SK-N-SH treated with all-trans-retinoic acid at 6 μM for 48 hours (cell line): ENCODE results near the gene SMKR1.
A peak's percentile ranks its signal among the peaks of the same experiment; 100 is the strongest.

Source experiments
- ATAC-seq: fragments of 200-7000 bp; cut with Tn5 transposase; 3 replicates; pipeline ENCODE4 v1.9.1; 2020; ENCODE audit warnings: mild to moderate bottlenecking, moderate library complexity
- ARNTL ChIP-seq: fragments of 450-650 bp; formaldehyde crosslinking; IDR thresholded peaks from 2 replicates; pipeline ENCODE4 v1.5.0; 2020; ENCODE audit warnings: low read depth, mild to moderate bottlenecking, moderate library complexity, borderline replicate concordance
- BACH2 ChIP-seq: fragments of 250-450 bp; sonication (Bioruptor Pico); IDR thresholded peaks from 2 replicates; pipeline ENCODE4 v1.9.0; 2021; ENCODE audit warnings: mild to moderate bottlenecking, borderline replicate concordance
- CSDC2 ChIP-seq: fragments of 250-450 bp; sonication (Bioruptor Pico); IDR thresholded peaks from 2 replicates; pipeline ENCODE4 v1.5.0; 2020; ENCODE audit warnings: mild to moderate bottlenecking, moderate library complexity
- ESRRG ChIP-seq: fragments of 250-450 bp; sonication (Bioruptor Pico); IDR thresholded peaks from 2 replicates; pipeline ENCODE4 v1.6.1; 2021; ENCODE audit warnings: mild to moderate bottlenecking
- GLIS3 ChIP-seq: fragments of 250-450 bp; sonication (Bioruptor Pico); IDR thresholded peaks from 2 replicates; pipeline ENCODE4 v1.5.0; 2020; ENCODE audit warnings: mild to moderate bottlenecking, moderate library complexity
- OSR1 ChIP-seq: fragments of 250-450 bp; sonication (Bioruptor Pico); IDR thresholded peaks from 2 replicates; pipeline ENCODE4 v1.8.0; 2022; ENCODE audit warnings: moderate library complexity, mild to moderate bottlenecking, inconsistent platforms
- PPARA ChIP-seq: fragments of 250-450 bp; sonication (Bioruptor Pico); IDR thresholded peaks from 2 replicates; pipeline ENCODE4 v1.5.0; 2020; ENCODE audit warnings: mild to moderate bottlenecking, borderline replicate concordance
- RARB ChIP-seq: fragments of 250-450 bp; sonication (Bioruptor Pico); IDR thresholded peaks from 2 replicates; pipeline ENCODE4 v1.8.0; 2021; ENCODE audit warnings: mild to moderate bottlenecking, moderate library complexity
- SNAI2 ChIP-seq: fragments of 250-450 bp; sonication (Bioruptor Pico); IDR thresholded peaks from 2 replicates; pipeline ENCODE4 v1.5.0; 2020; ENCODE audit warnings: mild to moderate bottlenecking, moderate library complexity
- TCF4 ChIP-seq: fragments of 250-450 bp; sonication (Bioruptor Pico); IDR thresholded peaks from 2 replicates; pipeline ENCODE4 v1.8.0; 2021; ENCODE audit warnings: mild to moderate bottlenecking, moderate library complexity, borderline replicate concordance
- TOX ChIP-seq: fragments of 250-450 bp; sonication (Bioruptor Pico); IDR thresholded peaks from 2 replicates; pipeline ENCODE4 v1.8.0; 2021; ENCODE audit warnings: mild to moderate bottlenecking, moderate library complexity, borderline replicate concordance
- ZC3H10 ChIP-seq: fragments of 250-450 bp; sonication (Bioruptor Pico); IDR thresholded peaks from 2 replicates; pipeline ENCODE4 v1.5.1; 2021; ENCODE audit warnings: mild to moderate bottlenecking, moderate library complexity
- ZFP3 ChIP-seq: fragments of 250-450 bp; sonication (Bioruptor Pico); IDR thresholded peaks from 2 replicates; pipeline ENCODE4 v1.5.0; 2020; ENCODE audit warnings: mild to moderate bottlenecking, moderate library complexity
- ZFP30 ChIP-seq: fragments of 450-650 bp; formaldehyde crosslinking; IDR thresholded peaks from 2 replicates; pipeline ENCODE4 v1.5.0; 2022; ENCODE audit warnings: mild to moderate bottlenecking, moderate library complexity
- ZNF565 ChIP-seq: fragments of 450-650 bp; formaldehyde crosslinking; conservative IDR thresholded peaks from 2 replicates; pipeline ENCODE4 v1.5.0; 2020; ENCODE audit warnings: low read depth, mild to moderate bottlenecking, moderate library complexity
- ZNF70 ChIP-seq: fragments of 450-650 bp; formaldehyde crosslinking; IDR thresholded peaks from 2 replicates; pipeline ENCODE4 v1.5.0; 2020; ENCODE audit warnings: mild to moderate bottlenecking, moderate library complexity
- ZNF8 ChIP-seq: fragments of 450-650 bp; formaldehyde crosslinking; IDR thresholded peaks from 2 replicates; pipeline ENCODE4 v1.5.0; 2020; ENCODE audit warnings: mild to moderate bottlenecking, moderate library complexity
- TF ChIP-seq, protein P1 (sequence below): fragments of 250-450 bp; sonication (Bioruptor Pico); IDR thresholded peaks from 2 replicates; pipeline ENCODE4 v1.8.0; 2020; ENCODE audit warnings: mild to moderate bottlenecking, moderate library complexity, borderline replicate concordance
- TF ChIP-seq, protein P2 (sequence below): fragments of 250-450 bp; sonication (Bioruptor Pico); IDR thresholded peaks from 2 replicates; pipeline ENCODE4 v1.8.0; 2021; ENCODE audit warnings: low read depth, mild to moderate bottlenecking, moderate library complexity, borderline replicate concordance
- TF ChIP-seq, protein P3 (sequence below): fragments of 250-450 bp; sonication (Bioruptor Pico); IDR thresholded peaks from 2 replicates; pipeline ENCODE4 v1.5.1; 2020; ENCODE audit warnings: low read depth, mild to moderate bottlenecking, moderate library complexity
- TF ChIP-seq, protein P4 (sequence below): fragments of 250-450 bp; sonication (Bioruptor Pico); IDR thresholded peaks from 2 replicates; pipeline ENCODE4 v1.5.0; 2020; ENCODE audit warnings: mild to moderate bottlenecking, moderate library complexity
- TF ChIP-seq, protein P5 (sequence below): fragments of 250-450 bp; sonication (Bioruptor Pico); IDR thresholded peaks from 2 replicates; pipeline ENCODE4 v1.5.1; 2021; ENCODE audit warnings: mild to moderate bottlenecking, moderate library complexity

SMKR1 gene

DNA sequence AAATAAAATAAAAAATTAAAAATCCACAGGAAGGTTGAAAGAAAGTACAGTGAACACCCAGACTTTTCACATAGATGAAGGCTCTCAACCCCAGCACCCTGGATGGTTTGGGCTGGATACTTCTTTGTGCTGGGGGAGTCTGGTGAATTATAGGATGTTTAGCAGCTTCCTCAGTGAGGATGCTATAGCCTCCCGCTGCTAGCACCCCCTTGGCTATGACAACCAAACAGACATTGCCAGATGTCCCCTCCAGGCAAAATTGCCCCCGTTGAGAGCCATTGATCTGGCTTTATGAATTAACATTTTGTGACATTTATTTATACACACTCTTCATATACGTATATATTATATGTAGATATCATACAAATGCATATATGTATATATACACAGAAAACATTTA is 21.6 kb downstream of the SMKR1 start:
- no peak for ATAC-seq
- no peak for TF ChIP-seq PPARA
- no peak for TF ChIP-seq ZNF8 (CRISPR knock-in tag)
- TF ChIP-seq, protein P1, sequence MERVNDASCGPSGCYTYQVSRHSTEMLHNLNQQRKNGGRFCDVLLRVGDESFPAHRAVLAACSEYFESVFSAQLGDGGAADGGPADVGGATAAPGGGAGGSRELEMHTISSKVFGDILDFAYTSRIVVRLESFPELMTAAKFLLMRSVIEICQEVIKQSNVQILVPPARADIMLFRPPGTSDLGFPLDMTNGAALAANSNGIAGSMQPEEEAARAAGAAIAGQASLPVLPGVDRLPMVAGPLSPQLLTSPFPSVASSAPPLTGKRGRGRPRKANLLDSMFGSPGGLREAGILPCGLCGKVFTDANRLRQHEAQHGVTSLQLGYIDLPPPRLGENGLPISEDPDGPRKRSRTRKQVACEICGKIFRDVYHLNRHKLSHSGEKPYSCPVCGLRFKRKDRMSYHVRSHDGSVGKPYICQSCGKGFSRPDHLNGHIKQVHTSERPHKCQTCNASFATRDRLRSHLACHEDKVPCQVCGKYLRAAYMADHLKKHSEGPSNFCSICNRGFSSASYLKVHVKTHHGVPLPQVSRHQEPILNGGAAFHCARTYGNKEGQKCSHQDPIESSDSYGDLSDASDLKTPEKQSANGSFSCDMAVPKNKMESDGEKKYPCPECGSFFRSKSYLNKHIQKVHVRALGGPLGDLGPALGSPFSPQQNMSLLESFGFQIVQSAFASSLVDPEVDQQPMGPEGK = no peak
- TF ChIP-seq ZFP3 (CRISPR knock-in tag) = no peak
- TF ChIP-seq, protein P2, sequence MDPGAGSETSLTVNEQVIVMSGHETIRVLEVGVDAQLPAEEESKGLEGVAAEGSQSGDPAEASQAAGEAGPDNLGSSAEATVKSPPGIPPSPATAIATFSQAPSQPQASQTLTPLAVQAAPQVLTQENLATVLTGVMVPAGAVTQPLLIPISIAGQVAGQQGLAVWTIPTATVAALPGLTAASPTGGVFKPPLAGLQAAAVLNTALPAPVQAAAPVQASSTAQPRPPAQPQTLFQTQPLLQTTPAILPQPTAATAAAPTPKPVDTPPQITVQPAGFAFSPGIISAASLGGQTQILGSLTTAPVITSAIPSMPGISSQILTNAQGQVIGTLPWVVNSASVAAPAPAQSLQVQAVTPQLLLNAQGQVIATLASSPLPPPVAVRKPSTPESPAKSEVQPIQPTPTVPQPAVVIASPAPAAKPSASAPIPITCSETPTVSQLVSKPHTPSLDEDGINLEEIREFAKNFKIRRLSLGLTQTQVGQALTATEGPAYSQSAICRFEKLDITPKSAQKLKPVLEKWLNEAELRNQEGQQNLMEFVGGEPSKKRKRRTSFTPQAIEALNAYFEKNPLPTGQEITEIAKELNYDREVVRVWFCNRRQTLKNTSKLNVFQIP (CRISPR knock-in tag) = no peak
- no peak for TF ChIP-seq GLIS3
- no peak for TF ChIP-seq ARNTL (CRISPR knock-in tag)
- TF ChIP-seq, protein P3, sequence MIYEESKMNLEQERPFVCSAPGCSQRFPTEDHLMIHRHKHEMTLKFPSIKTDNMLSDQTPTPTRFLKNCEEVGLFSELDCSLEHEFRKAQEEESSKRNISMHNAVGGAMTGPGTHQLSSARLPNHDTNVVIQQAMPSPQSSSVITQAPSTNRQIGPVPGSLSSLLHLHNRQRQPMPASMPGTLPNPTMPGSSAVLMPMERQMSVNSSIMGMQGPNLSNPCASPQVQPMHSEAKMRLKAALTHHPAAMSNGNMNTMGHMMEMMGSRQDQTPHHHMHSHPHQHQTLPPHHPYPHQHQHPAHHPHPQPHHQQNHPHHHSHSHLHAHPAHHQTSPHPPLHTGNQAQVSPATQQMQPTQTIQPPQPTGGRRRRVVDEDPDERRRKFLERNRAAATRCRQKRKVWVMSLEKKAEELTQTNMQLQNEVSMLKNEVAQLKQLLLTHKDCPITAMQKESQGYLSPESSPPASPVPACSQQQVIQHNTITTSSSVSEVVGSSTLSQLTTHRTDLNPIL (CRISPR knock-in tag) = no peak
- TF ChIP-seq ZNF70 = no peak
- TF ChIP-seq CSDC2 (CRISPR knock-in tag) = no peak

DNA sequence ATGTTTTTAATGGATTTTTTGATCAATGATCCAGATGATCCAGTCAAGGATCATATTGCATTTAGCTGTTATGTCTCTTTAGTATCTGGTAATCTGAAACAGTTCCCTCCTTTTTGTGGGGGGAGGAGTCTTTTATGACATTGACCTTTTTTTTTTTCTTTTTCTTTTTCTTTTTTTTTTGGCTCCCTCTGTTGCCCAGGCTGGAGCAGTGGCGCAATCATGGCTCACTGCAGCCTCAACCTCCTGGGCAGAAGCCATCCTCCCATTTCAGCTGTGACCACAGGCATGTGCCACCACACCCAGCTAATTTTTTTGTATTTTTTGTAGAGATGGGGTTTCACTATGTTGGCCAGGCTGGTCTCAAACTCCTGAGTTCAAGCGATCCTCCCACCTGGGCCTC is 22.1 kb downstream of the SMKR1 start:
- peak; percentile 46; the same call in 2 of the 3 replicates for ATAC-seq

DNA sequence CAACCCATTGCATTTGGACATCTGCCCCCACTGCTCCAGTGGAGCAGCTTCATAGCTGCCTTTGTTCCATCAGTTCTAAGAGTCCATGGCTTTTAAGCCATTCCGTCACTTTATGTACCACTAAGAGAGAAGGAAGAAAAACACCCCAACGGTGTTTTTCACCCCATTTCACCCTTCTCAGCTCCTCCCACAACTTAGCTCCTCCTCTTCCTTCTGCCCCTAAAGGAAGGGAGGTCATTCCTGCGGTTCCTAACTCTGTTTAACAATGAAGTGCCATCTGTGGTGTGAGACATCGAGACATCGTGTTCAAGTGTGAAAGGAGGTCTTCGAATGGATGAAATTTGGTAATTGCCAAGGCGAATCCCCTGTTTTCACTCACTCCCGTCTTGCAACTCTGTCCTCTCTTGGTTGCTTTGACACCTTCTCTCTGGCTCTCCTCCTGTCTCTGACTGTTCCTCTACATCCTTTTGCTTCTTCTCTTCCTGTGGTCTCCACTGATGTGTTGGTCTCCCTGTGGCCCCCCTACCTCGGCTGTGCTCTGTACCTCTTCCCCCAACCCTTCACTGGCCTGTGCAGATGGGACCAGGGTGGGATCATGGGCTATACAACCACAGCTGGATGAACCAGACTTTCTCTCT is 23.0 kb downstream of the SMKR1 start:
- no peak for TF ChIP-seq CSDC2 (CRISPR knock-in tag)
- no peak for TF ChIP-seq TOX
- TF ChIP-seq TCF4 (CRISPR knock-in tag) = no peak
- TF ChIP-seq, all 23 proteins: peak for 0
- ATAC-seq = no peak

DNA sequence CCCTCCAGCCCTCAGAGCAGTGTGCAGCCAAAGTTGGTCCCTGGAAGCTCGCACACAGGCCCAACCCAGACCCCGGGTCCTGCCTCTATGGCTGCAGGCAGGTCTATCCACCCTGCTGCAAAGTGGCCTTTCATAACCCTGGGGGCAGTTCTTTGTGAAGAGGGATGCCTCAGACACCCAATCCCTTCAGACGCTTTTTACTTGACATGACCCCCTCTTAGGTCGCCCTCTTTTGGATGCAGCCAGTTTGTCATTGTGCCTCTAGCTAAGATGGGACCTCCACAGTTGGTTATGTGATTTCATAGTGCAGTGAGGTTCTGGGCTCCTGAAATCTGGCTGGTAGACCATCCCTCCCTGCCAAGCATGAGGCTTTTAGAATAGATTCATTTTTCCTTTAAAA is 27.3 kb downstream of the SMKR1 start:
- ATAC-seq = no peak
- no peak for TF ChIP-seq TCF4 (CRISPR knock-in tag)

DNA sequence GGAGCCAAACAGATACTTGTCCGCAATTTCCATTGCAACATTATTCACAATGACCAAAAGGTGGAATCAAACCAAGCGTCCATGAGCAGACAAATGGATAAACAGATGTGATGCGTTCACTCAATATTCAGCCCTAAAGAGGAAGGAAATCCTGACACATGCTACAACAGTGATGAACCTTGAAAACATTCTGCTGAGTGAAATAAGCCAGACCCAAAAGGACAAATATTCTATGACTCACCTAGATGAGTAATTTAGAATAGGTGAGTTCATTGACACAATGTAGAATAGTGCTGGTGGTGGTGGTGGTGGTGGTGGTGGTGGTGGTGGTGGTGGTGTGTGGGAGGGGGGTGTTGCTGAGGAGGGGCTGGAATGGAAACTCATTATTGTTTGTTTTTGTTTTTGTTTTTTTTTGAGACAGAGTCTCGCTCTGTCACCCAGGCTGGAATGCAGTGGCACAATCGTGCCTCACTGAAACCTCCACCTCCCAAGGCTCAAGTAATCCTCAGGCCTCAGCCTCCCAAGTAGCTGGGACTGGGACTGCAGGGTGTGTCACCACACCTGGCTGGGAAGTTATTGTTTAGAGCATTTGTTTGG is 28.6 kb downstream of the SMKR1 start:
- ATAC-seq = peak; percentile 78
- TF ChIP-seq, protein P1 = no peak
- TF ChIP-seq OSR1 (CRISPR knock-in tag) (no peak), CSDC2 (CRISPR knock-in tag) (no peak), SNAI2 (CRISPR knock-in tag) (no peak), RARB (no peak), ZFP30 (CRISPR knock-in tag) (no peak), TCF4 (CRISPR knock-in tag) (no peak), PPARA (no peak), ZC3H10 (no peak), BACH2 (no peak), ZNF565 (CRISPR knock-in tag) (no peak), ESRRG (CRISPR knock-in tag) (no peak), GLIS3 (no peak), ZNF8 (CRISPR knock-in tag) (no peak), ZFP3 (CRISPR knock-in tag) (no peak)
- TF ChIP-seq, protein P4, sequence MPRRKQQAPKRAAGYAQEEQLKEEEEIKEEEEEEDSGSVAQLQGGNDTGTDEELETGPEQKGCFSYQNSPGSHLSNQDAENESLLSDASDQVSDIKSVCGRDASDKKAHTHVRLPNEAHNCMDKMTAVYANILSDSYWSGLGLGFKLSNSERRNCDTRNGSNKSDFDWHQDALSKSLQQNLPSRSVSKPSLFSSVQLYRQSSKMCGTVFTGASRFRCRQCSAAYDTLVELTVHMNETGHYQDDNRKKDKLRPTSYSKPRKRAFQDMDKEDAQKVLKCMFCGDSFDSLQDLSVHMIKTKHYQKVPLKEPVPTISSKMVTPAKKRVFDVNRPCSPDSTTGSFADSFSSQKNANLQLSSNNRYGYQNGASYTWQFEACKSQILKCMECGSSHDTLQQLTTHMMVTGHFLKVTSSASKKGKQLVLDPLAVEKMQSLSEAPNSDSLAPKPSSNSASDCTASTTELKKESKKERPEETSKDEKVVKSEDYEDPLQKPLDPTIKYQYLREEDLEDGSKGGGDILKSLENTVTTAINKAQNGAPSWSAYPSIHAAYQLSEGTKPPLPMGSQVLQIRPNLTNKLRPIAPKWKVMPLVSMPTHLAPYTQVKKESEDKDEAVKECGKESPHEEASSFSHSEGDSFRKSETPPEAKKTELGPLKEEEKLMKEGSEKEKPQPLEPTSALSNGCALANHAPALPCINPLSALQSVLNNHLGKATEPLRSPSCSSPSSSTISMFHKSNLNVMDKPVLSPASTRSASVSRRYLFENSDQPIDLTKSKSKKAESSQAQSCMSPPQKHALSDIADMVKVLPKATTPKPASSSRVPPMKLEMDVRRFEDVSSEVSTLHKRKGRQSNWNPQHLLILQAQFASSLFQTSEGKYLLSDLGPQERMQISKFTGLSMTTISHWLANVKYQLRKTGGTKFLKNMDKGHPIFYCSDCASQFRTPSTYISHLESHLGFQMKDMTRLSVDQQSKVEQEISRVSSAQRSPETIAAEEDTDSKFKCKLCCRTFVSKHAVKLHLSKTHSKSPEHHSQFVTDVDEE (CRISPR knock-in tag) = no peak
- TF ChIP-seq, protein P3 (CRISPR knock-in tag) = no peak
- TF ChIP-seq, protein P5, sequence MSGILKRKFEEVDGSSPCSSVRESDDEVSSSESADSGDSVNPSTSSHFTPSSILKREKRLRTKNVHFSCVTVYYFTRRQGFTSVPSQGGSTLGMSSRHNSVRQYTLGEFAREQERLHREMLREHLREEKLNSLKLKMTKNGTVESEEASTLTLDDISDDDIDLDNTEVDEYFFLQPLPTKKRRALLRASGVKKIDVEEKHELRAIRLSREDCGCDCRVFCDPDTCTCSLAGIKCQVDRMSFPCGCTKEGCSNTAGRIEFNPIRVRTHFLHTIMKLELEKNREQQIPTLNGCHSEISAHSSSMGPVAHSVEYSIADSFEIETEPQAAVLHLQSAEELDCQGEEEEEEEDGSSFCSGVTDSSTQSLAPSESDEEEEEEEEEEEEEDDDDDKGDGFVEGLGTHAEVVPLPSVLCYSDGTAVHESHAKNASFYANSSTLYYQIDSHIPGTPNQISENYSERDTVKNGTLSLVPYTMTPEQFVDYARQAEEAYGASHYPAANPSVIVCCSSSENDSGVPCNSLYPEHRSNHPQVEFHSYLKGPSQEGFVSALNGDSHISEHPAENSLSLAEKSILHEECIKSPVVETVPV = no peak
